Measurements from ENCODE around the gene FBXO36.

FBXO36 gene

DNA sequence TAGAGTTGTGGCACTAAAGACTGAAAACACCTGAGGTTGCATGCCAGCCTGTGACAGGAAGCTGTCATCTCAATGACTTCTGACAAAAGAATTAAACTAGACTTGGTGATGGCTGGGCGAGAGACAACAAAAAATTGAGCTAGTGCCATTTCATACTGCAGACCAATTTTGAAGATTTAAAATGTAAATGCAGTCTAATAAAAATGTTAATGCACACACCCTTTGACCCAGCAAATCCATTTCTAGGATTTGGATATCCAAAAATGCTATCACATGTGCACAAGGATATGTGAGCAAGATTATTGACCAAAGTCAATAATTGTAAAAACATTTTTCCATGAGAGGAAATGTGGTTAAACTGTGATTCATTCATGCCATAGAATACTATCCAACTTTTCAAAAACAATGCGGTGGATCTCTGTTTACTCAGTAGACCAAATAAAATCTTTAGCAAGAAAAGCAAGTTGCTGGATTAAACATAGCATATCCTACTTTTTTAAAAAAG, 5.6 kb downstream of the FBXO36 start:
- TF ChIP-seq POLR2A (IDR thresholded peaks at IDR 0.05; ENCODE audit: low read depth, low read length) (no peak), POU2F2 (IDR thresholded peaks at IDR 0.05; ENCODE audit: low read depth, low read length) (no peak), SPI1 (IDR thresholded peaks at IDR 0.05; ENCODE audit: low read depth, low read length) (no peak), POLR2AphosphoS5 (IDR thresholded peaks at IDR 0.05; ENCODE audit: low read depth, low read length) (no peak), TAF1 (IDR thresholded peaks at IDR 0.05; ENCODE audit: low read depth, low read length) (no peak), PAX5 (IDR thresholded peaks at IDR 0.05; ENCODE audit: insufficient read depth, low read length, severe bottlenecking) (no peak)
- FAIRE-seq: no peak

DNA sequence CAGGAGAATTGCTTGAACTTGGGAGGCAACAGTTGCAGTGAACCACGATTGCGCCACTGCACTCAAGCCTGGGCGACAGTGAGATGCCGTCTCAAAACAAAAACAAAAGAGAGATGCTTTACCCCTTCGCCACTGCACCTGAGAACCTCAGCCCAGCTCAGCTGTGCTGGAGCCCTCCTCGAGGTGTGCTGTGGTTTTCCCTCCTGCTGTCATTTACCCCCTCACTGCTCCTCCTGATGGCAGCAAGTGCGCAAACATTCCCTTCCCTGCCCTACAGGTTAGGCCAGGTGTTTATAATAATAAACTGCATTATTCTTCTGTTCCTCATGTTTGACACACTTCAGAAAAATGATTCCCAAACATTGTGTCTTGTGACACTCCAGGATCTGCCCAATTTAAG, 8.4 kb downstream of the FBXO36 start:
- TF ChIP-seq POU2F2 (IDR thresholded peaks at IDR 0.05; ENCODE audit: low read depth, low read length): no peak
- TF ChIP-seq SPI1 (IDR thresholded peaks at IDR 0.05; ENCODE audit: low read depth, low read length): no peak
- TF ChIP-seq TAF1 (IDR thresholded peaks at IDR 0.05; ENCODE audit: low read depth, low read length): no peak
- TF ChIP-seq POLR2A (IDR thresholded peaks at IDR 0.05; ENCODE audit: low read depth, low read length): no peak
- no peak for TF ChIP-seq POLR2AphosphoS5 (IDR thresholded peaks at IDR 0.05; ENCODE audit: low read depth, low read length)
- TF ChIP-seq PAX5 (IDR thresholded peaks at IDR 0.05; ENCODE audit: insufficient read depth, low read length, severe bottlenecking): no peak
- FAIRE-seq: no peak
- no peak for DNase-seq (ENCODE audit: insufficient read length, low spot score)

More for the DNA sequence above, 5.6 kb downstream of the FBXO36 start:
- no peak for DNase-seq (ENCODE audit: insufficient read length, low spot score)

DNA sequence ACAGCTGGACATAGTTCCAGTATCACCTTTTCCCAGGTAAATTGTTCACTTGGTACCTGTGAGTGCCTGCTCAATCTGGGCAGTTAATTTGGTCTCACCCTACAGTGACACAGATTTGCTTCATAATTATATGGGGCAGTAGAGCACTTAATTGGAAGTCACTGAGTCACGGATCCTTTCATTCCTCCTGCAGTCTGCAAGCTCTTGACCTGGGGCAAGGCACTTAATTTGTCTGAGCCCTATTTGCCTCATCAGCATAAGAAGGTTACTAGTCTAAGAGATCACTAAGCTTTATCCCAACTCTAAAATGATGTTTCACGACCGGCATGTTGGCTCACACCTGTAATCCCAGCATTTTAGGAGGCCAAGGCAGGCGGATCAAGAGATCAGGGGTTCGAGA, 8.9 kb downstream of the FBXO36 start:
- DNase-seq (ENCODE audit: insufficient read length, low spot score): no peak
- no peak for TF ChIP-seq POLR2A (IDR thresholded peaks at IDR 0.05; ENCODE audit: low read depth, low read length)
- TF ChIP-seq POU2F2 (IDR thresholded peaks at IDR 0.05; ENCODE audit: low read depth, low read length): no peak
- TF ChIP-seq SPI1 (IDR thresholded peaks at IDR 0.05; ENCODE audit: low read depth, low read length): no peak
- TF ChIP-seq TAF1 (IDR thresholded peaks at IDR 0.05; ENCODE audit: low read depth, low read length): no peak
- TF ChIP-seq PAX5 (IDR thresholded peaks at IDR 0.05; ENCODE audit: insufficient read depth, low read length, severe bottlenecking): no peak
- TF ChIP-seq POLR2AphosphoS5 (IDR thresholded peaks at IDR 0.05; ENCODE audit: low read depth, low read length): no peak
- FAIRE-seq: no peak

DNA sequence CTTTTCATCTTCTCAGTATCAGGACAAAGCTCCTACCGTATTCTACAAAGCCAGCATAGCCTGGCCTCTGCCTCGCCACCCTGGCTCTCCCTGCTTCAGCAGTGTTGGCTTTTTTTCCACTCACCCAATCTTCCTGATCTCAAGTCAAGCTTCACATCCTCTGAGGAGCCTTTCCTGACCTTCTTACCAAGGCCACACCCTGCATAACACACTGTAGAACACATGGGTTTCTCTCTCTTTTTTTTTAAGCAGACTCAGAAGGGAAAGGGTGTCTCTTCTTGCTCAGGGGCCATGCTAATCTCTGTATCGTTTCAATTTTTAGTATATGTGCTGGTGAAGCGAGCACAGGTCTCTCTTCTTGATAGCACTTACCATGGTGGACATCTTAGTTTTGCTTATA, 15.2 kb downstream of the FBXO36 start:
- DNase-seq (ENCODE audit: insufficient read length, low spot score) (no peak), FAIRE-seq (no peak)
- TF ChIP-seq PAX5 (IDR thresholded peaks at IDR 0.05; ENCODE audit: insufficient read depth, low read length, severe bottlenecking) (no peak), SPI1 (IDR thresholded peaks at IDR 0.05; ENCODE audit: low read depth, low read length) (no peak), POLR2AphosphoS5 (IDR thresholded peaks at IDR 0.05; ENCODE audit: low read depth, low read length) (no peak), POLR2A (IDR thresholded peaks at IDR 0.05; ENCODE audit: low read depth, low read length) (no peak), TAF1 (IDR thresholded peaks at IDR 0.05; ENCODE audit: low read depth, low read length) (no peak), POU2F2 (IDR thresholded peaks at IDR 0.05; ENCODE audit: low read depth, low read length) (no peak)

DNA sequence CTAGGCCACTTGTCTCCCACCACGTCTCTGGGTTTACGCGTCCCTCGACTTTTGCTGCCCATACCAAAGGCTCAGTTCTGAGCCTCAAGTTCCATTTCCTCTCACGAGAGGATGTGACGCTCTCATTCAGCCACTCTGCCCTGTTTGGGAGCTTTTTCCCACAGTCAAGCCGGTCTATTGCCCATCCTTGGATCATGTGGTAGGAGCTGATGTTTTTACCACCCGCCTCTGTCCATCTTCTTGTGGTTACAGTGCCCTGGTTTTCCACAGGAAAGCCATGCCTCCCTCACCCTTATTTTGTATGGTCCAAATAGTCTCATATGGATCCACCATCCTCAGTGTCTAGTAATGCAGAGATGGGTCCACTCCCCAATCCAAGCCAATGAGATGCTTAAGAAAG, 20.4 kb downstream of the FBXO36 start:
- DNase-seq (ENCODE audit: insufficient read length, low spot score) (no peak), FAIRE-seq (no peak)
- no peak for TF ChIP-seq PAX5 (IDR thresholded peaks at IDR 0.05; ENCODE audit: insufficient read depth, low read length, severe bottlenecking)
- no peak for TF ChIP-seq TAF1 (IDR thresholded peaks at IDR 0.05; ENCODE audit: low read depth, low read length)
- TF ChIP-seq SPI1 (IDR thresholded peaks at IDR 0.05; ENCODE audit: low read depth, low read length): no peak
- no peak for TF ChIP-seq POU2F2 (IDR thresholded peaks at IDR 0.05; ENCODE audit: low read depth, low read length)
- no peak for TF ChIP-seq POLR2AphosphoS5 (IDR thresholded peaks at IDR 0.05; ENCODE audit: low read depth, low read length)
- no peak for TF ChIP-seq POLR2A (IDR thresholded peaks at IDR 0.05; ENCODE audit: low read depth, low read length)

DNA sequence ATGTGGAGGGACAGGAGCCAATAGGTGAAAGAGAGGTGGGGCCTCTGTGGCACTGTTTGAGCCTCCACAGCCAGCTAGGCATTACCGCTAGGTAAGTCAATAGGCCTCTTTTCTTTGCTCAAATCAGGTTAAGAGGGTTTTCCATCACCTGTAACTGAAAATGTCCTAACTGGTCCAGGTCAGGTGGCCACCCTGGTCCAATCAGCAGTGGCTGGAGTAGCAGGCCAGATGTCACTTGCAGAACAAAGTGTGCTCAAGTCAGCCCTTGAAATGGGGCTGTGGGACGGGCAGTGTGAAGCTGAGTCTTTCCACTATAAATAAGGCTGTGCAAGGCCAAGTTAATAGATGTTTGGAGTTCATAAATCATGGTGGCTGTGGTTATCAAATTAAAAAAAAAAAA, 20.9 kb downstream of the FBXO36 start:
- no peak for FAIRE-seq
- DNase-seq (ENCODE audit: insufficient read length, low spot score): no peak
- TF ChIP-seq POLR2AphosphoS5 (IDR thresholded peaks at IDR 0.05; ENCODE audit: low read depth, low read length): no peak
- no peak for TF ChIP-seq TAF1 (IDR thresholded peaks at IDR 0.05; ENCODE audit: low read depth, low read length)
- no peak for TF ChIP-seq PAX5 (IDR thresholded peaks at IDR 0.05; ENCODE audit: insufficient read depth, low read length, severe bottlenecking)
- no peak for TF ChIP-seq POLR2A (IDR thresholded peaks at IDR 0.05; ENCODE audit: low read depth, low read length)
- TF ChIP-seq POU2F2 (IDR thresholded peaks at IDR 0.05; ENCODE audit: low read depth, low read length): no peak
- TF ChIP-seq SPI1 (IDR thresholded peaks at IDR 0.05; ENCODE audit: low read depth, low read length): no peak

DNA sequence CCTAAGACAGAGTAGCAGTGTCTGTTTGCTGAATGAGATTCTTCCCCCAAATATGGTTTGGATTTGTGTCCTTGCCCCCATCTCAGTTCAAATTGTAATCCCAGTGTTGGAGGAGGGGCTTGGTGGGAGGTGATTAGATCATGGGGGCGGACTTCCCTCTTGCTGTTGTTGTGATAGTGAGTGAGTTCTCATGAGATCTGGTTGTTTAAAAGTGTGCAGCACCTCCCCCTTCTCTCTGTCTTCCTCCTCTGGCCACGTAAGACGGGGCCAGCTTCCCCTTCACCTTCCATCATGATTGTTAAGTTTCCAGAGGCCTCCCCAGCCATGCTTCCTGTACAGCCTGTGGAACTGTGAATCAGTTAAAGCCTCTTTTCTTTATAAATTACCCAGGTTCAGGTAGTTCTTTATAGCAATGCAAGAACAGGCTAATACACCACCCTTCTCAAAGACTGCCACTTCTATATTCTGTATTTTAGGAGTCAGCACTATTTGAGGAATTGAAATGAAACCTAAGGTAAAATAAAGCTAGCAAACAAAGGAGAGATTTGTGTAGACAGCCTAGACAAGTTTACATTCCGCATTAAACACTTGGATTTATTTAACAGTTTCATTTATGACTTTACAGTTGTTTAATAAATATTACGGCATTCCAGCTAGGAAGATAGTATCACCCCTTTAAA, 21.6 kb downstream of the FBXO36 start:
- DNase-seq (ENCODE audit: insufficient read length, low spot score) (no peak), FAIRE-seq (peak; percentile 48)
- TF ChIP-seq SPI1 (IDR thresholded peaks at IDR 0.05; ENCODE audit: low read depth, low read length): no peak
- TF ChIP-seq PAX5 (IDR thresholded peaks at IDR 0.05; ENCODE audit: insufficient read depth, low read length, severe bottlenecking): no peak
- TF ChIP-seq POU2F2 (IDR thresholded peaks at IDR 0.05; ENCODE audit: low read depth, low read length): no peak
- no peak for TF ChIP-seq POLR2AphosphoS5 (IDR thresholded peaks at IDR 0.05; ENCODE audit: low read depth, low read length)

DNA sequence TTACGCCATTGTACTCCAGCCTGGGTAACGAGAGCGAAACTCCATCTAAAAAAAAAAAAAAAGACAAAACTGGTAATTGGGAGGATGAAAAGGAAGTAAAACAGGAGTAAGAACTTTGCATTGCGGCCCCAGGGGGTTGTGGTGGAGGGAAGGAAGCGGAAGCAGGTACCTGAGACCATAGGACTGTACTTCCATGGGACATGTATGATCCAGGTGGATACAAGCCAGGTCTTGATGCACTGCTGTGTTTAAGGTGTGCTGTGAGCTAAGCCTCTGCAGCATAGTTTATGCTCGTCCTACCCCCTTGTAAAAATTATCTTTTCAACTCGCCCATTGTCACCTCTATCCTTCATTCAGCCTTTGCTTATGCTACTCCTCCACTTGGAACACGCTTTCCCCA, 23.7 kb downstream of the FBXO36 start:
- no peak for DNase-seq (ENCODE audit: insufficient read length, low spot score)
- no peak for TF ChIP-seq POLR2AphosphoS5 (IDR thresholded peaks at IDR 0.05; ENCODE audit: low read depth, low read length)
- TF ChIP-seq POU2F2 (IDR thresholded peaks at IDR 0.05; ENCODE audit: low read depth, low read length): no peak
- FAIRE-seq: peak; percentile 9

DNA sequence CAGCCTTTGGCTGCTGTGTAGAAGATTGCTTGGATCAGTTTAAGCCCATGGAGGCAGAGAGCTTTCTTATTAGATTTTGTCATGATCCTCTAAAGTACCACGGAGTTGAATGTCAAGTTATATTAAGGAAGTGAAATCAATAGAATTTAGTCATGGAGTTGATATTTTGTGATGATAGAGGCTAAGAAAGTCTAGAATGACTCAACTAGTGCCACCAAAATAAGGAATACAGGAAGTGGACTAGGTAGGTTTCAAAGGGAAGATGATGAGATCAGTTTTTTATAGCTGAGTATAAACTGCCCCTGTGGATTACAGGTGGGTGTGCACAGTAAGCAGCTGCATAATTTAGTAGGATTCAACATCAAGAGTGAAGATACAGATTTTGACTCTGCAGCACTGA, 25.2 kb downstream of the FBXO36 start:
- TF ChIP-seq TAF1 (IDR thresholded peaks at IDR 0.05; ENCODE audit: low read depth, low read length) (no peak), SPI1 (IDR thresholded peaks at IDR 0.05; ENCODE audit: low read depth, low read length) (peak; percentile 88)
- DNase-seq (ENCODE audit: insufficient read length, low spot score) (no peak), FAIRE-seq (peak; percentile 31)

DNA sequence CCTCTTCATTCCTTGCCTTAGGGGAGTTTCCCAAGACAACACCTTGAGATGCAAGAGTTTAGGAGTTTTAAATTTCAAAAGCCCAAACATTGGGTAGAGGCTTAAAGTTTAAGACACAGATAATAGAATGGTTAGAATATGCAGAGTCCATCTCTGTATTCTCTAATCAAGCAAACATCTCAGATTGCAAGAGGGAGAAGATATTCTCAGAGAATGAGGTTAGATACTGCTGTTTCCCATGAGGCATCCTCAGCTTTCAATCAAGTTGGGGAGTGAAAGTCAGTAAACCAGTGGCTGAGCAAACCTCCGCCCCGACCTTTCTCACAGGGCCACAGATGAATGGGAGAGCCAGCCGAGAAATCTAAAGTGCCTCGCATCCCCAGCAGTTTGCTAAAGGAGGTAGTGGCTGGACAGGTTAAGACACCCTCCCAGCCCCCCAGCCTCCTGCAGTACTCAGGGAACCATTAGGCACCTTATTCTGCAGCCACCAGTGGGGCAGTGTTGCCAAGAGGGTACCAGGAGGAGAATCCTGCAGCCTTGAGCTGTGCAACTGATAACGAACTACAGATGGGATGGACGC, 30.0 kb downstream of the FBXO36 start:
- FAIRE-seq (no peak), DNase-seq (ENCODE audit: insufficient read length, low spot score) (no peak)
- no peak for TF ChIP-seq TAF1 (IDR thresholded peaks at IDR 0.05; ENCODE audit: low read depth, low read length)
- no peak for TF ChIP-seq POLR2A (IDR thresholded peaks at IDR 0.05; ENCODE audit: low read depth, low read length)
- no peak for TF ChIP-seq PAX5 (IDR thresholded peaks at IDR 0.05; ENCODE audit: insufficient read depth, low read length, severe bottlenecking)
- no peak for TF ChIP-seq POLR2AphosphoS5 (IDR thresholded peaks at IDR 0.05; ENCODE audit: low read depth, low read length)
- no peak for TF ChIP-seq SPI1 (IDR thresholded peaks at IDR 0.05; ENCODE audit: low read depth, low read length)
- TF ChIP-seq POU2F2 (IDR thresholded peaks at IDR 0.05; ENCODE audit: low read depth, low read length): no peak
